Measurements from ENCODE around the gene CHN2. TPM values are rescaled to one million over a fixed set of nuclear protein-coding genes. Genes with fewer than 3 reads are reported as not detected.

Gene CHN2
- total RNA-seq, 1 donor from 2014 or later = 0.64 TPM

DNA sequence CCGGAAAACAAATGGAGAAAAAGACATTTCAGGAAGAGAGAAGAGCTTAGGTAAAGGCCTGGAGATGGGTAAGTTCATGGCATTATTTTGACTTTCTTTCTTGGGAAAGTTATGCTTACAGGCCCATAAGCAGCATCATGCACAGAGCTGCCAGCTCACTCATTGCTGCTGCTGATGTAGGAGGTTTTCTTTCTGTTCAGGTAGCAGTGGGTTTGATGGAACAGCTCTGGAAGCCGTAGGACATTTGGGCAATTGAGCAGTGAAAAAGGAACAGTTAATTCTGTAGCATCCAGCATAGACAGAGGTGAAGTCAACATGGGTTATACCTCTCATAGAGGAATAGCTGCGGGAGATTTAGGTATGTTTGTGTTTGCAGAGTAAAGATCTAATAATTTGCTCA, 3.3 kb downstream of the CHN2 start:
- peaks cover 7% of the 10 kb centered on the region for H3K4me1 Mint-ChIP-seq (ENCODE audit: unreplicated experiment)
- no peak overlapping the region for H3K27ac Mint-ChIP-seq (ENCODE audit: unreplicated experiment)
- H3K36me3 Mint-ChIP-seq (ENCODE audit: unreplicated experiment) = no peaks in the 10 kb centered on the region
- peaks cover 70% of the 10 kb centered on the region for H3K27me3 Mint-ChIP-seq (ENCODE audit: unreplicated experiment)
- no peak for DNase-seq (ENCODE audit: extremely low spot score, unreplicated experiment)
- no peaks in the 10 kb centered on the region for H3K9me3 Mint-ChIP-seq (ENCODE audit: unreplicated experiment)
- no peak overlapping the region for H3K4me3 Mint-ChIP-seq (ENCODE audit: unreplicated experiment)
- TF ChIP-seq, protein P1, sequence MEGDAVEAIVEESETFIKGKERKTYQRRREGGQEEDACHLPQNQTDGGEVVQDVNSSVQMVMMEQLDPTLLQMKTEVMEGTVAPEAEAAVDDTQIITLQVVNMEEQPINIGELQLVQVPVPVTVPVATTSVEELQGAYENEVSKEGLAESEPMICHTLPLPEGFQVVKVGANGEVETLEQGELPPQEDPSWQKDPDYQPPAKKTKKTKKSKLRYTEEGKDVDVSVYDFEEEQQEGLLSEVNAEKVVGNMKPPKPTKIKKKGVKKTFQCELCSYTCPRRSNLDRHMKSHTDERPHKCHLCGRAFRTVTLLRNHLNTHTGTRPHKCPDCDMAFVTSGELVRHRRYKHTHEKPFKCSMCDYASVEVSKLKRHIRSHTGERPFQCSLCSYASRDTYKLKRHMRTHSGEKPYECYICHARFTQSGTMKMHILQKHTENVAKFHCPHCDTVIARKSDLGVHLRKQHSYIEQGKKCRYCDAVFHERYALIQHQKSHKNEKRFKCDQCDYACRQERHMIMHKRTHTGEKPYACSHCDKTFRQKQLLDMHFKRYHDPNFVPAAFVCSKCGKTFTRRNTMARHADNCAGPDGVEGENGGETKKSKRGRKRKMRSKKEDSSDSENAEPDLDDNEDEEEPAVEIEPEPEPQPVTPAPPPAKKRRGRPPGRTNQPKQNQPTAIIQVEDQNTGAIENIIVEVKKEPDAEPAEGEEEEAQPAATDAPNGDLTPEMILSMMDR (IDR thresholded peaks at IDR 0.05) = no peak

DNA sequence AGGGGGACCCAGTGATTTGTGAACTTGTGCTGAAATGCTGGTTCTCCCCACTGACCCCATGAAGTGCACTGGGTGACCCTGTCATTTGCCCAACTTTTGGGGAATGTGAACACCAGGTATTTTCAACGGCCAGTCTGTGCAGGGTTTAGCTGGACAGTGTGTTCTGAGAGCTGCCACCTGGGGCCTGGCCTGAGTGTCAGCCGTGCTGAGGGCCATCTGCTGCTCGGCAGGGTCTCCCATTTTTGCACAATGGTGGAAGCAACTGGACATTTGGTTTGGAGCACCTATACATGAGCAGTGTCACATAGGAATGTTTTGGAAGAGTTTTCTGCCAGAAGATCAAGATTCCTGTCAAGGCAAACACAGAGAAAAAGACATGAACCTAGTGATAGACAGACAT, 5.2 kb downstream of the CHN2 start:
- H3K27me3 Mint-ChIP-seq (ENCODE audit: unreplicated experiment) = peaks cover 59% of the 10 kb centered on the region
- DNase-seq (ENCODE audit: extremely low spot score, unreplicated experiment) = no peak
- no peaks in the 10 kb centered on the region for H3K36me3 Mint-ChIP-seq (ENCODE audit: unreplicated experiment)
- TF ChIP-seq, protein P1 (IDR thresholded peaks at IDR 0.05) = no peak
- H3K4me1 Mint-ChIP-seq (ENCODE audit: unreplicated experiment) = peaks cover 4% of the 10 kb centered on the region
- no peak overlapping the region for H3K27ac Mint-ChIP-seq (ENCODE audit: unreplicated experiment)
- H3K9me3 Mint-ChIP-seq (ENCODE audit: unreplicated experiment) = no peaks in the 10 kb centered on the region
- no peak overlapping the region for H3K4me3 Mint-ChIP-seq (ENCODE audit: unreplicated experiment)

DNA sequence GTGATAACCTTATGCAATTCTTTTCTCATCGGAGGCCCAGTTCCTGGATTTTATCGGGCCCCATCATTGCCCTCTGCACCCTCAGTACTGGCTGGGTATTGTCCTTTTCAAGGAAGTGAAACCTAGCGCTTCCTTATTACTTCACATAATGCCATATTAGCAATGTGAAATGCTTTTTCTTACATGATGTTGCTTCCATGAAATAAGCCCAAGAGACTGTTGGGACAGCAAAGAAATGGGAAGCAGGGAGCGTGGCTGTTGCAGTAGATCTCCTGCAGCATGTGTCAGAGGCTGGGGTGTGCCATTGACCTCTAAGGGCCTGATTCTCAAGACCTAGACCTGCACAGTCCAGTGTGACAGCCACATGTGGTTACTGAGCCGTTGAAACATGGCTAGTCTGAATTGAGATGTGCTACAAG, 8.1 kb downstream of the CHN2 start:
- TF ChIP-seq, protein P1 (IDR thresholded peaks at IDR 0.05) = no peak
- H3K4me1 Mint-ChIP-seq (ENCODE audit: unreplicated experiment) = no peaks in the 10 kb centered on the region
- no peak overlapping the region for H3K27ac Mint-ChIP-seq (ENCODE audit: unreplicated experiment)
- H3K4me3 Mint-ChIP-seq (ENCODE audit: unreplicated experiment) = no peak overlapping the region
- H3K27me3 Mint-ChIP-seq (ENCODE audit: unreplicated experiment) = peaks cover 38% of the 10 kb centered on the region
- DNase-seq (ENCODE audit: extremely low spot score, unreplicated experiment) = no peak
- no peaks in the 10 kb centered on the region for H3K9me3 Mint-ChIP-seq (ENCODE audit: unreplicated experiment)
- no peaks in the 10 kb centered on the region for H3K36me3 Mint-ChIP-seq (ENCODE audit: unreplicated experiment)

DNA sequence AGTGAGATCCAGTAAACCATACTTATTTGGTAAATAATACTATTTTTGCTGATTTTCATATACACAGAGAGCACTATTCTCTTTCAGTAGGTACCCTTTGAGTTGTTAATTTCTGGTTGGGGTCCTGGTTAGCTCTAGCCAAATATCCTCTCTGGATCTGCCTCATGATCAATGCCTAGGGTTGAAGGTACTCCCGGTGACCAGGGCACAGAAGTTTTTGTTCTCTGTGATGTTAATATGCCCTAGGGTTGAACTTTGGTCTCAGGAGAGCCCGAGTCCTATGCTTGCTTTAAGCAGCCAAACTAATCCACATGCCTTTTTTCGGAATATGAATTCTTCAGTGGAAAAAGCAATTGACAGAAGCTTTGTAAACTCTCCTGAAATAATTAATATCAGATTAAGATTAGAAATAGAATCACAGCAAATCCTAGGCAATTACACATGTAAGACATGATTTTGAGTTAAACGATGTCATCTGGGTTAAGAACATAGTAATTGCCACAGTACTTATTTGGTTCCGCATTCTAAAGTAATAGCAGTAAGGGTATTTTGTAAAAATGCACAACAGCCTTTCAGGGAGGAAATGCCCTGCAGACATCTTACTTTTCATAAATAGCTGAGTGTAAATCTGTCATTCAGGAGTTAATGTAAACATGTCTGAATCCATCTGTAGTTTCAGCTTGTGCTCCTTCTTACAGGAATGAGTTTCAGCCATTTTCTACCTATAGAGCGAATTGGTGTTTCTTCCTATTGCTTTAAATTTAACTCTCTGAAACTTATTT, 10.1 kb downstream of the CHN2 start:
- H3K9me3 Mint-ChIP-seq (ENCODE audit: unreplicated experiment) = no peaks in the 10 kb centered on the region
- no peaks in the 10 kb centered on the region for H3K36me3 Mint-ChIP-seq (ENCODE audit: unreplicated experiment)
- H3K4me1 Mint-ChIP-seq (ENCODE audit: unreplicated experiment) = no peaks in the 10 kb centered on the region
- H3K4me3 Mint-ChIP-seq (ENCODE audit: unreplicated experiment) = no peak overlapping the region
- TF ChIP-seq, protein P1 (IDR thresholded peaks at IDR 0.05) = no peak
- H3K27me3 Mint-ChIP-seq (ENCODE audit: unreplicated experiment) = peaks cover 22% of the 10 kb centered on the region
- DNase-seq (ENCODE audit: extremely low spot score, unreplicated experiment) = no peak
- no peak overlapping the region for H3K27ac Mint-ChIP-seq (ENCODE audit: unreplicated experiment)

DNA sequence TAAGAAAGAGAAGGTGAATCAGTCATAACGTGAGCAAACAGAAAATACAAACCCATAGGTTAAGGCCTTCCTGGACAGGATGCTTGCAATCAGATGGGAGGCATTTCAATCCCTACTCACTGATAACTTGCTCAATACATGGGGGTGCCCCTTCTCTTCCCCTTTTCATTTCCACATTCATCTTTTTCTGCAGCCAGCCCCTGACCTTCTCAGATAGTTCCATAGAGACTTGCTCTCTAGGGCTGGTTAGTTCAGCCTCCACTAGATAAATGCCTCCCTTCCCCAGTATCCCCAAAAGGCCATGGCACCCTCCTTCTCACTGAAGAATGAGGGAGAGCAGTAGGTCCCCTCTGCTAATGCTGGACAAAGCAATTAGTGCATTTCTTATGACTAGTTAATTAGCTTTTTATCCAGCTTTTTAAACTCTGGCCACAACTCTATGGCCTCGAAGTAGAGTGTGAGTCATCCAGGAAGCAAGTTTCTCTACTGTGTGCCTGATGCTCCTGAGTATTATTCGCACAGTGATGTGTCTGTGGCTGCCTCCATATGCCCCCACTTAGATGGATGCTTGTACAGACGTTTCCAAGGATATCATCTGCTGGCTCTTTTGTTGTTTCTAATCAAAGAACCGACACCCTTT, 12.7 kb downstream of the CHN2 start:
- no peak overlapping the region for H3K27ac Mint-ChIP-seq (ENCODE audit: unreplicated experiment)

More for the DNA sequence above, 12.7 kb downstream of the CHN2 start:
- no peaks in the 10 kb centered on the region for H3K4me1 Mint-ChIP-seq (ENCODE audit: unreplicated experiment)
- H3K27me3 Mint-ChIP-seq (ENCODE audit: unreplicated experiment) = peaks cover 7% of the 10 kb centered on the region
- no peak overlapping the region for H3K4me3 Mint-ChIP-seq (ENCODE audit: unreplicated experiment)
- no peak for DNase-seq (ENCODE audit: extremely low spot score, unreplicated experiment)
- no peaks in the 10 kb centered on the region for H3K36me3 Mint-ChIP-seq (ENCODE audit: unreplicated experiment)
- no peaks in the 10 kb centered on the region for H3K9me3 Mint-ChIP-seq (ENCODE audit: unreplicated experiment)
- TF ChIP-seq, protein P1 (IDR thresholded peaks at IDR 0.05) = no peak

Measured in osteocyte (in vitro differentiated cells).